ENCODE results near the gene SEMA3E.
"Not testable (repeated sequence)": the region's sequence is repeated elsewhere in the genome, so short reads cannot be mapped to it uniquely, and the experiment has no call there.

The SEMA3E gene

DNA sequence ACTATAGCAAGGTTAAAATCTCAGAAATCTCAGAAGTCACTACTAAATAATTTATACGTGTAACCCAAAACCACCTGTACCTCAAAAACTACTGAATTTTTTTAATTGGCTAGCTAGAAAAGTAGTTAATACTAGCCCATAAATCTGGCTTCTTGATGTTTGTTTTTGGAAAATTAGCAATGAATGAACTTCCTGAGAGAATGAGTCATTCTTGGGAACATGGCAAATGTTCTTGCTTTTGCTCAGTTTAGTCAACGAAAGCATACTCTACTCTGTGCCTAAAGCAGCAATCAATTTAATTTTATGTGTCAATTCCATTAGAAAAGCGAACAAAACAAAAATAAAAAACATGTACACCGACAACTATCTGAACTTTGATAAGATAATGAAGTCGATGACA is 69.2 kb downstream of the SEMA3E start:
- TF ChIP-seq, protein P1, sequence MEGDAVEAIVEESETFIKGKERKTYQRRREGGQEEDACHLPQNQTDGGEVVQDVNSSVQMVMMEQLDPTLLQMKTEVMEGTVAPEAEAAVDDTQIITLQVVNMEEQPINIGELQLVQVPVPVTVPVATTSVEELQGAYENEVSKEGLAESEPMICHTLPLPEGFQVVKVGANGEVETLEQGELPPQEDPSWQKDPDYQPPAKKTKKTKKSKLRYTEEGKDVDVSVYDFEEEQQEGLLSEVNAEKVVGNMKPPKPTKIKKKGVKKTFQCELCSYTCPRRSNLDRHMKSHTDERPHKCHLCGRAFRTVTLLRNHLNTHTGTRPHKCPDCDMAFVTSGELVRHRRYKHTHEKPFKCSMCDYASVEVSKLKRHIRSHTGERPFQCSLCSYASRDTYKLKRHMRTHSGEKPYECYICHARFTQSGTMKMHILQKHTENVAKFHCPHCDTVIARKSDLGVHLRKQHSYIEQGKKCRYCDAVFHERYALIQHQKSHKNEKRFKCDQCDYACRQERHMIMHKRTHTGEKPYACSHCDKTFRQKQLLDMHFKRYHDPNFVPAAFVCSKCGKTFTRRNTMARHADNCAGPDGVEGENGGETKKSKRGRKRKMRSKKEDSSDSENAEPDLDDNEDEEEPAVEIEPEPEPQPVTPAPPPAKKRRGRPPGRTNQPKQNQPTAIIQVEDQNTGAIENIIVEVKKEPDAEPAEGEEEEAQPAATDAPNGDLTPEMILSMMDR (IDR thresholded peaks at IDR 0.05; ENCODE audit: control extremely low read depth, extremely low read depth, low read depth, missing control alignments) = no peak
- ChIA-PET CTCF (interaction anchor here (1.7 kb wide), 1 partner anchor 9 kb away, joined by 4 read pairs; no protein-coding TSS in a partner anchor), POLR2A (no interaction called here)
- DNase-seq (ENCODE audit: extremely low spot score) = no peak

DNA sequence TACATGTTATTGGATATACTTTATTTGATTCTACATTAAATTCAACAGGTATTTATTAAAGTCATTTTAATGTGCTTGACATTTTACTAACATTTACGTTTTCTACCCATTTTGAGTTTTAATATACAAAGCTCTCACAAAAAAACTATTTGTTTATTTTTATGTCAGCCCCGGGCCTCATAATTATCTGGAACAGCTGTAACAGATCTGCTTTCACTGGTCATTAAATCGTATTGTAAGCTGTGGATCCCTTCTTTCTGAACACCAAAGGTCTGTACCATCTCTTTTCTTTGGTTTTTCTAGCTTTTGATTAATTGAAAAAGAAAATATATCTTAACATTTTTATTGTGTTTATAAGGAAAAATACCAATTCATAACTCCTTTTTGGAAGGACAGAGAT is 73.5 kb downstream of the SEMA3E start:
- no peak for DNase-seq (ENCODE audit: extremely low spot score)
- ChIA-PET CTCF (no interaction called here), POLR2A (no interaction called here)
- TF ChIP-seq, protein P1 (IDR thresholded peaks at IDR 0.05; ENCODE audit: control extremely low read depth, extremely low read depth, low read depth, missing control alignments) = no peak

DNA sequence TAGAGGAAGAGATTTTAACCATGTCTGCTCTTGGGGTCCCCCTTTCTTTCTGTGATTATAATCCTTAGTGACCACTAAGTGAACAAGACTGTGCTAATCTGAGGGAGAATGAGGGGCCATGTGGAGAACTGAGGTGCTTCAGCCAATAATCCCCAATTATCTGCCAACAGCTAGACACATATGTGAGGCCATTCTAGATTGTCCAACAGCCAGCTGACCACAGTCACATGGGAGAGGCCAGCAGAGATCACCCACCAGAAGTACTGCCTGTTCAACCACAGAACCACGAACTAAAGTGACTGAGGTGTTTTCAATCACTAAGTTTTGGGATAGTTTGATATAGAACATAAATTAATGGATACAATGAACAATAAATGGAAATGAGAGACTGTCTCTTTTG is 74.3 kb downstream of the SEMA3E start:
- ChIA-PET POLR2A (no interaction called here), CTCF (no interaction called here)
- no peak for DNase-seq (ENCODE audit: extremely low spot score)
- TF ChIP-seq, protein P1 (IDR thresholded peaks at IDR 0.05; ENCODE audit: control extremely low read depth, extremely low read depth, low read depth, missing control alignments) = no peak

DNA sequence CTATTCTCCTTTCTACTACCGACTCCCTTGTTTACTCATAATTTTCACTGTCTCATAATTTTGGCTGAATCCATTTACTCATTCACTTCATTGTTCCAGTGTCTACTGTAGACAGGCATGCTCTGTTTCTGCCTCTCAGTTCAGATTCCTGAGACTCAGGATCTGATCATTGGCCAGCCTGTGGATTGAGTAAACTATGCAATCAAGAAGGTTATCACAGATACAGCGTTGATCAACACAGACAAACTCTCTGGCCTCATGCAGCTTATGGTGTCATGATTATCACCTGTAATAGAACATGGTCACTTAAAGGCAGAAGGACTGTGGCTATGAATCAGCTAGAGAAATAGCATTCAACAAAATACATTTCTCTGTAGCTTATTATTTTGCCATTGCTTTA is 86.0 kb downstream of the SEMA3E start:
- DNase-seq (ENCODE audit: extremely low spot score) = no peak
- ChIA-PET CTCF (interaction anchor here (1.6 kb wide), 1 partner anchor 84 kb away, joined by 3 read pairs; no protein-coding TSS in a partner anchor), POLR2A (no interaction called here)
- TF ChIP-seq, protein P1 (IDR thresholded peaks at IDR 0.05; ENCODE audit: control extremely low read depth, extremely low read depth, low read depth, missing control alignments) = no peak

DNA sequence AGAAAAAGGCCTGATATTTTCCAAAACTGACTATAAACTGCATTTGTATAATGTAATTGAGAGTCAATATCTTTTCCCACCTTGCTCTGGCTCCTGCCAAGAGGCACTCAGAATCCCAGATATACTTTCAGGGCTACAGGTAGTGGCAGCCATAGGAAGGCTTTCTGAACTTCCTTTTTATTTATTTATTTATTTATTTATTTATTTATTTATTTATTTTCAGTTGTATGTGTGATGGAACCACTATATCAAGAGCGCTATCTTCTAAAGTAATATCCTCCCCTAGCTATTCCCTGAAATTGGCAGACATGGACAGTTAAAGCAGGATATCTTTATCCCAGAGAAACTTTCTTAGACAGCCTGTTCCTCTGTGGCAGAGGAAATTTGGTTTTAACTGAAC is 86.7 kb downstream of the SEMA3E start:
- TF ChIP-seq, protein P1 (IDR thresholded peaks at IDR 0.05; ENCODE audit: control extremely low read depth, extremely low read depth, low read depth, missing control alignments) = no peak
- POLR2A ChIA-PET = no interaction called here
- no peak for DNase-seq (ENCODE audit: extremely low spot score)
- CTCF ChIA-PET = interaction anchor here (1.6 kb wide), 1 partner anchor 83 kb away, joined by 3 read pairs; no protein-coding TSS in a partner anchor

DNA sequence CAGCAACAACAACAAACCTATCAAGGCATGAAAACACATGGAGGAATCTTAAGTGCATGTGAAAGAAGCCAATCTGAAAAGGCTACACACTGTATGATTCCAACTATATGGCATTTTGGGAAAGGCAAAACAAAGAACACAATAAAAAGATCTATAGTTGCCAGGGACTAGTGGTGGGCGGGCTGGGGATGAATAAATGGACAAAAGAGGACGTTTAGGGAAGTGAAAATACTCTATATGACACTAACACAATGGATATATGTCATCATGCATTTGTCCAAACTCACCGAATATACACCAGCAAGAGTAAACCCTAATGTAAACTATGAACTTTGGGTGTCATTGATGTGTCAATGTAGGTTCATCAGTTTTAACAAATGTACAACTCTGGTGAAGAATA is 89.1 kb downstream of the SEMA3E start:
- ChIA-PET CTCF (no interaction called here), POLR2A (no interaction called here)
- no peak for DNase-seq (ENCODE audit: extremely low spot score)
- TF ChIP-seq, protein P1 (IDR thresholded peaks at IDR 0.05; ENCODE audit: control extremely low read depth, extremely low read depth, low read depth, missing control alignments) = no peak

DNA sequence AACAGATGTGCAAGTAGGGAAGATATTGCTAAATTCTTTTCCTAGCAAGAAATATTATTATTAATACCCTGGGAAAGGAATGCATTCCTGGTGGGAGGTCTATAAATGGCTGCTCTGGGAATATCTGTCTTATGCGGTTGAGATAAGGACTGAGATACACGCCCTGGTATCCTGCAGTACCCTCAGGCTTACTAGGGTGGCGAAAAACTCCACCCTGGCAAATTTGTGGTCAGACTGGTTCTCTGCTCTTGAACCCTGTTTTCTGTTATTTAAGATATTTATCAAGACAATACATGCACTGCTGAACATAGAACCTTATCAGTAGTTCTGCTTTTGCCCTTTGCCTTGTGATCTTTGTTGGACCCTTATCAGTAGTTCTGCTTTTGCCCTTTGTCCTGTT is 96.4 kb downstream of the SEMA3E start:
- CTCF ChIA-PET = not testable (repeated sequence)

More for the DNA sequence above, 96.4 kb downstream of the SEMA3E start:
- POLR2A ChIA-PET; DNase-seq (ENCODE audit: extremely low spot score): not testable (repeated sequence)

All from GM10248 (cell line).